ENCODE measurements around the gene USP11.
"Not testable (repeated sequence)": the region's sequence is repeated elsewhere in the genome, so short reads cannot be mapped to it uniquely, and the experiment has no call there.

The USP11 gene

DNA sequence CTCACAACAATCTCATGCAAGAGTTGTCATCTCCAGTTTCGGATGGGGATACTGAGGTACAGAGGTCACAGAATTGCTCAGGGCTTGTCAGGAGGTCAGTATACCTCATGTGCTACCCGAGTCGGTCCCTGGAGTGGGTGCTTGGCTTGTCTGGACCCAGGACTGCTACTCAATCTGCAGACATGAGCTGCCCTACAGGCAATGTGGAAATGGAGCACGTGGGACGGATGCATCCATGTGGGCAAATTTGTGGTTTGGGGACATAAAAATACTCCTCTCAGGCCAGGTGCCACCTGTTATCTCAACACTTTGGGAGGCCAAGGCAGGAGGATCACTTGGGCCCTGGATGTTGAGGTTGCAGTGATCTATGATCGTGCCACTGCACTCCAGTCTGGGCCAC is 15.8 kb downstream of the USP11 start:
- DNase-seq, result no peak

DNA sequence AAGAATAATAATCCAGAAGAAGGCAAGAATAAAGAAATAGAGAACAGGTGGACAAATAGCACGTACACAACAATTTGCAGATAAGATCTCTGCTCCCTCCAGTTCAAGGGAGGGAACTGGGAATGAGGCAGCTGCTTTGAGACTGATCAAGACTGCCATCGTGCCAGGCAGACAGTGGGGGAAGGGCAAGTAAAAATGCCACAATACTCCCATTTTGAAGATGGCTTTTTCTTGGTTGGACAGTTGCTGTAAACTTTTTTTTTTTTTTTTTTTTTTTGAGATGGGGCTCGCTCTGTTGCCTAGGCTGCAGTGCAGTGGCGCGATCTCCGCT is 17.2 kb downstream of the USP11 start:
- no peak for DNase-seq

DNA sequence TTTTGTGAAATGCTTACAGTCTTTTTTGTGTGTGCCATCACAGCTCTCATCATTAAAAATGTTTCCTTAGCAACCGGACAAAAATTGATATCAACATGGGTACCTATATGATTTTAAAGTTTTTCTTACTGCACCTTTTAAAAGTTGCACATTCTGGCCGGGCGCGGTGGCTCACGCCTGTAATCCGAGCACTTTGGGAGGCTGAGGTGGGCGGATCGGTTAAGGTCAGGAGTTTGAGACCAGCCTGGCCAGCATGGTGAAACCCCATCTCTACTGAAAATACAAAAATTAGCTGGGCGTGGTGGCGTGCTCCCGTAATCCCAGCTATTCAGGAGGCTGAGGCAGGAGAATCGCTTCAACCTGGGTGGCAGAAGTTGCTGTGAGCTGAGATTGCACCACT is 24.8 kb downstream of the USP11 start:
- DNase-seq, result not testable (repeated sequence)

DNA sequence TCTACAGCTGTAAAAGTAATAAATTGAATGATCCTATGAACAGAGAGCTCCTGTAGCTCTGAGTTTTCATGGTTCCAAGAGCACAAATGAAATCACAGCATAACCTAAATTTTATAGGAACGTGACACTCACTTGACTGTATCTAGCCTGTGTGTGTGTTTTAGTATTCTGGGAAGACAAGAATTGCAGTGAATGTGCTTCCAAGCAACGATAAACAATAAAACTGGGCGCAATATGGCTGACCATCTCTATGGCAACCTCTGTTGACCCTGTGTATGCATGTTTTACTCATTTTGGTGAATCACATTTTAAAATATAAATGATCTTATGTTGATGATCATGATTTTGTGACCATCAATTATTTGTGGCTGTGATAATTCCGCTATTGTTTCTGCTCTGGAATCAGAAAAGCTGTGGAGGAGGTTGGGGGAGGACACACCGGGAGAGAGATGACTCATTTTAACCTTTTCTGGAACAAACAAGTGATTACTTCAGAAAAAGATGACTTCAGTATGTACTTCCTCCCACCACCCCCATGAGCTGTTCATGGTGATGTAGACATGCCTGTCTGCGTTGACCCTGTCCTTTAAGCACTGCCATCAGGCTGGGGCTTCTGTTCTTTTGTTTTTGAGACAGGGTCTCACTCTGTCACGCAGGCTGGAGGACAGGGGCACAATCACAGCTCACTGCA is 31.8 kb downstream of the USP11 start:
- DNase-seq, result no peak

DNA sequence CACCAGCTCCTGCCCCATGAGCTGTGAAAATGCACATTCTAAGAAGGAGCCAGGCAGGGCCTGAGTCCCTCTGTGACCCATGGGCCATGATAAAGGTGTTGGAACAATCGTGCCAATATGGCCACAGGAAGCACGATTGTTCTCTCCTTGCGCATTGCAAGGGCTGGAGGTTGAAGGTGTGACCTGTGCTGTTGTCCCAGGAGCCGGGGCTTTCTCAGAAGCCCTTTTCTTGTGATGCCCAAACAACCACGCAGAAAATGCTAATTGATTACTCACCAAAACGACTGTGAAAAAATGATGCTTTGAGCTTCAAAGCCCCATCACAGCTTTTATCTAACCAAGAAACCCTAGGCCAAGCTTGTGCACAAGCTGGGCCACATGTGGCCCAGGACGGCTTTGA is 33.8 kb downstream of the USP11 start:
- no peak for DNase-seq

DNA sequence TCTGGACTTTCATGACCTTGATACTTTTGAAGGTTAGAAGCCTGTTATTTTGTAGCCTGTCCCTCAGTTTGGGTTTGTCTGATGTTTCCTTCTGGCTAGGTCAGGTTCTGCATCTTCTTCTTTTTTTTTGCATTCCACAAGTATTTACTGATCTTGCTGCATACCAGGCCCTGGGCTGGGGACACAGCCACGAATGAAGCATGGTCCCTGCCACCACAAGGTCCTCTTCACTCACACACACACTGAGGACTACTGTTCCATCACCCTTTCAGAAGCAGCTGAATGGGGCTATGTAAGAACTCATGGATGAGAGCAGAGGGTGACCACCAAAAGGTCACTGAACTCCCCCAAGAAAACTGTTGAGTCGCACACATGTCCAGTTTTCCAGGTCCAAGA is 39.2 kb downstream of the USP11 start:
- DNase-seq, result no peak

DNA sequence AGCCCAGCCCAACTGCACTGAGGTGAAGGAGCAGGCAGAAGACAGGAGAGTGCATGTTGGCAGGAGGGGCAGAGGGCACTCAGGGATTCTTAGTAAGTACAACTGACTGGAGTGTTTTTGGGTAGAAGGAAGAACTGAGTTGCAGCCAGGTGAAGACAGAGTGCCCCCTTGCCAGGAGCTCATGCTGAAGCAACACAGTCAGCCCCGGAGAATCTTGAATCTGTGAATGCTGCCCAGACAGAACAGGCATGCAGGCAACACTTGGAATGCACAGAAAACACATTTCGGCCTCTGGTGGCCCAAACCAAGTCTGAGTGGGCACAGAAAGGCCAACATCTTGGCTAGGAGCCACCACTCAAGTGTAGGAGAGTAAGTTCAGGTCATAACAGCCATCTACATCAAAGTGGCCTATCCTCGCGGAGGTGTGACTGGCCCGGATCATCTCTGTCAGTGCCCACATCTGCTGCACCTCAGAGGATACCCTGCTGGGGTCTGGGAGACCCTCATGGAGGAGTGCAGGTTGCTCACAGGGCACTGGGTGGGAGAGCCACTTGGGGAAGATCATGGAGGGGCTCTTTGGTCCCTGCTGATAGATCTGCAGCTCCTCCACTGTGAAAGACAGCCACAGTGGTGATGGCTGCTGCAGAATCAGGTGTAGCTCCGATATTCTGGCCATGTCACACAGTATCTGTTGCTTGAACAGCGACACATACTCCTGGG is 40.4 kb downstream of the USP11 start:
- DNase-seq, result no peak

DNA sequence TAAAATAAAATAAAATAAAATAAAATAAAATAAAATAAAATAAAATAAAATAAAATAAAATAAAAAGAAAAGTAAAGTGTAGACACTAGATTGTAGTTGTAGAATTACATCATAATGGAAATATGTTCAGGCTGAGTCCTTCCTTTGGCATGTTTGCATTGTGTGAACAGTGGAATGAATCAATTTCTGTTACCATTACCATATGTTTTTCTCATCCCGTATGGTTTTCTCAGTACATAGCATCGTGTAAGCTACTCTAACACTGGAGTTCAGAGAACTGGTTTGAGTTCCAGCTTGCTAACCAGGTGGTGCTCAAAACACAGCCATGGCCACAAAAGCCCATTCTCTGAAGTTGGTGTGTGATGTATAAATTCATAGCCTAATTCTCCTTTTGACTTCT is 45.9 kb downstream of the USP11 start:
- no peak for DNase-seq

DNA sequence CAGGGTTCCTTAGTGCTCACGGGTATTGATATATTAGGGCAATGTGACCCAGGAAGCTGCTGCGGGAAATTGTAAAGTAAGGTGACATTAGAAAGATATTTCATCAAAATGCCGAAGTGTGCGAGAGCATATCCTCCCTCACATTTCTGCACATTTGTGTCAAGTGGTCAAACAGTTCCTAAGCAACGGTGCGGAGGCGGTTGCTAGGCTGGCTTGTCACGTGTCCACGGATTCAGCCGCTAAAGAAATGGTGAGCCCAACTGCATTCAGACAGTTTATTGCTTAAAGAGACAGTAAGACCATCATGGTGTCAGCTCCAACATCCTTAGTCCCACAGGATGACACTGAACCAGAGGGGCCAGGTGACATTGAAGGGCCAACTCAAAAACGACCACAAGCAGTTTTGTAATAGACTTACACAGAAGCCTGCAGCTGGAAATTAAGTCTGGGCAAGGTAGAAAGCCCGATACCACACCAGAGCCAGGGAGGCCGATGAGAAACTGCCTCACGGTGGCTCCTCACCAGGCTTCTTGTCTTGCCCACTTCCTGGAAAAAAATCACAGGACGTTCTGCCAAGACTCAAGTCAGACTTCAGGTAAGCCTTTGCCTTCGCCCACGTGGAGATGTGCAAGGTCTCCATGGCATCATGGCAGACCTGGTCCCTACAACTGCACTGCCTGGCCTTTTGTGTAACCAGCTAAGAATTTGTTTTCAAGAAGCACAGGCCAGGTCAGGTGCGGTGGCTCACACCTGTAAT is 50.4 kb downstream of the USP11 start:
- no peak for DNase-seq

DNA sequence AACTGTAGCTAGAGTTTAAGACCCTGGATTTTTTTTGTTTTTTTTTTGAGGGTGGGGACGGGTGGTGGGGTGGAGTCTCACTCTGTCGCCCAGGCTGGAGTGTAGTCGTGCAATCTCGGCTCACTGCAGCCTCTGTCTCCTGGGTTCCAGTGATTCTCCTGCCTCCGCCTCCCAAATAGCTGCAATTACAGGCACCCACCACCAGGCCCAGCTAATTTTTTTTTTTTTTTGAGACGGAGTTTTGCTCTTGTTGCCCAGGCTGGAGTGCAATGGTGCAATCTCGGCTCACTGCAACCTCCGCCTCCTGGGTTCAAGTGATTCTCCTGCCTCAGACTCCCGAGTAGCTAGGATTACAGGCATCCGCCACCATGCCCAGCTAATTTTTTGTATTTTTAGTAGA is 51.8 kb downstream of the USP11 start:
- not testable (repeated sequence) for DNase-seq

DNA sequence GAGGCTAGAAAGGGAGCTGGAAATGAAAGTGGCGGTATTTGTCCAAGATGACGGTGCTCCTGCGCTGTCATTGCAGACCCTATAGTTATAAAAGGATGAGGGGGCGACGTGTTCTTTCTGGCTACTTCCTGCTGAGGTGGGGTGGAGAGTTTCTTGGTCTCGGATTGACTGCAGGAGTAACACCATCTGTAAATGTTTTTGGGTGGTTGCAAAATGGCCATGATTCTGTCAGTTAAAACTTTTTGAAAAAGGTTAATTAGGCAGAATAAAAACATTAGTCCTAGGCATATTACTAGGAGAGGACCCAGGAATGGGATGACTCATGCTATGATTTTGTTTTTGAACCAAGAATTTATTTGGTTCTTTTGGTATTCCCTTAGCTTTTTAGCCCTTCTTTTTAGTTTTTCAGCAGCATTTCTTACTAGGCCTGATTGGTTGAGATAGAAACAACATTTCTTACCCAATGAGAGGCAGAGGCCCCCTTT is 53.1 kb downstream of the USP11 start:
- no peak for DNase-seq

DNA sequence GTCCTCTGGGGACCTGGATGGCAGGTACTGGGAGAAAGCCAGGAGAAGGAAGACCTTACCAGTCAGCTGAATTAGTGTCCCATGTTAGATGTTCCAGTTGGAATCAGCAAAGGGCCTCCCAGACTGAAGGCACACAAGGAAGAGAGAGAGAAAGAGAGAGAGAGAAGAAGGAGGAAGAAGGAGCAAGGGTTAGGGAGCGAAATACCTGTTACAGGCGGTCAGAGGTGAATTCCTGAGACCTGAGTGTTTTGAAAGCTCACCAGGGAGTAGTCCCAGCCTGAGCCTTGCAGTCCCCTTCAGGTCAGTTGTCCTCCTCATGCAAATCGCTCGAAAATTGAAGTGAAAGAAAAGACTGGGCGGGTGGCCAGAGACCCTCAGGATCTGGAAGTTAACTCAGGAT is 60.3 kb downstream of the USP11 start:
- no peak for DNase-seq

DNA sequence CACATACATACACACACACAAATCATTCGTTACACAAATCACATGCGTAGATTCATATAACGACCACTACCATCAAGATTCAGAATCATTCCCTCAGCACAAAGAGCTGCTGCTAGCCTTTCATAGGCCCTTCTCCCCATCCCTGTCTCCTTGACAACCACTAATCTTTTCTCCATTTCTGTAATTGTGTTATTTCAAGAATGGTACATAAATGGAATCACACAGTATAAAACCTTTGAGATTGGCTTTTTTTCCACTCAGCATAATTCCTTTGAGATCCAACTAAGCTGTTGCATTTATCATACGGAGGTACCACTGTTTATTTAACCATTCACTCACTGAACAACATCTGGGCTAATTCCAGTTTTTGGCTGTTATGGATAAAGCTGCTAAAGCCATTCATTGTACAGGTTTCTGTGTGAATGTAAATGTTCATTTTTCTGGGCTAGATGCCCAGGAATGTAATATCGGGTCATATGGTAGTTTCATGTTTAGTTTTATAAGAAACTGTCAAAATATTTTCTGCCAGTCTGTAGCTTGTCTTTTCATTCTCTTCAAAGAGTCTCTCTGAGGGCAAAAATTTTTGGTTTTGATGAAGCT is 64.1 kb downstream of the USP11 start:
- DNase-seq, result no peak

DNA sequence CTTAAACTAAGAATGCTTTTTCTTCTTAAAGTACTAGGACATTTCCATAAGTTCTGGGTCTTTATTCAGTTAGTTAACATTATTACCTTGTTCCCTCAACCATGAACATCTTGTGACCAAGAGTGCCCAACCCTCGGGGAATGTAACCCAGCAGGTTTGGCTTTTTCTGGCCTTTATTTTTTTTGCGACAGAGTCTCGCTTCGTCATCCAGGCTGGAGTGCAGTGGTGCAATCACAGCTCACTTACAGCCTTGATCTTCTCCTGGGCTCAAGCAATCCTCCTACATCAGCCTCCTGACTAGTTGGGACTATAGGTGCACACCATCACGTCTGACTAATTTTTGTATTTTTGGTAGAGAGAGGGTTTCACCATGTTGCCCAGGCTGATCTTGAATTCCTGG is 65.1 kb downstream of the USP11 start:
- no peak for DNase-seq
